Subcutaneous preadipocyte (primary cell): ENCODE results near the gene MDM2. TPM values are rescaled to one million over a fixed set of nuclear protein-coding genes. Genes with fewer than 3 reads are reported as not detected.

Experiments
- total RNA-seq: library from RNA; depleted of rRNA; stranded (reverse); fragments of >200 nt; gene quantifications from 2 replicates; pipeline ENCODE4 v1.2.3, GENCODE V29; 2012

Gene MDM2
- total RNA-seq, result 132 and 161 TPM in 2 replicates

DNA sequence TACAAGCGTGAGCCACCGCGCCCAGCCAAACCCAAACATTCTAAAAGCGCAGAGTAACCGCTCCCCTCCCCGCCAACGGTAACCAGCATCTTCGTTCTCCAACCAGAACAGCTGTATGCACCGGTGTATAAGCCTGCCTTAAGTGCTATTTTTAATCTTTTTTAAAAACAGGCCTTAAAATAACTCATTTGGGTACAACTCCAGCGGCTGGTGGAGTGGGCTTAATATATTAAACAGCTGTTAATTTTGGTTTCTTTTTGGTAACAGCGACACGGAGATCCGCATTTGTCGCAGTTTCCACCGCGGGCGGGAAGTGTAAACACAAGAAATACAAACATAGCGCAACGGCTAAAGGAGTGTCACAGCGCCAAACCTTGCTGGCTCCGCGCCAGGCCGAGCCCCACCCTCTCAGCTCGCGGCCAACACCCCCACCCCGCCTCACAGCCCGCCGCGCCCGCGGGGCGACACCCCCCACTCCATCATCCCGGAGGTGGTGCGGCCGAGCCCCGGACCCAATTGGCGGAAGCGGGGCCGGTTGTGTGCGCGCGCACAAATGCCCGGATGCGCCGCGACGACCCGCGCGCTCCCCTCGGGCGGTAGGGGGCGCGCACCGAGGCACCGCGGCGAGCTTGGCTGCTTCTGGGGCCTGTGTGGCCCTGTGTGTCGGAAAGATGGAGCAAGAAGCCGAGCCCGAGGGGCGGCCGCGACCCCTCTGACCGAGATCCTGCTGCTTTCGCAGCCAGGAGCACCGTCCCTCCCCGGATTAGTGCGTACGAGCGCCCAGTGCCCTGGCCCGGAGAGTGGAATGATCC lies at the start of gene MDM2:
Gene MDM2, plus strand, starts transcription at position 602 of the 812 bp plus-strand sequence. CDS start 301 bp downstream, outside the sequence.

Other genes with a start within 250 kb of the MDM2 start
- 93.3 and 115 TPM in 2 replicates for gene RAP1B, start 197.3 kb upstream of the MDM2 start, total RNA-seq
- 66.5 and 70.6 TPM in 2 replicates for gene NUP107, start 121.2 kb upstream of the MDM2 start, total RNA-seq
- gene SLC35E3, start 62.0 kb upstream of the MDM2 start, total RNA-seq, result 3.3 and 5.5 TPM in 2 replicates
- gene CPM, start 125.0 kb downstream of the MDM2 start, total RNA-seq, result 6.3 and 19.8 TPM in 2 replicates